ENCODE results near the gene CASKIN2. TPM values are rescaled to one million over a fixed set of nuclear protein-coding genes. Genes with fewer than 3 reads are reported as not detected.
A peak's percentile ranks its signal among the peaks of the same experiment; 100 is the strongest.
"Not testable (repeated sequence)": the region's sequence is repeated elsewhere in the genome, so short reads cannot be mapped to it uniquely, and the experiment has no call there.

CASKIN2 gene
- total and polyA plus RNA-seq, 2 experiments from 2014 or later = 1.9 to 6.2 TPM

- no peaks in the 10 kb centered on the region for H3K4me1 ChIP-seq (ENCODE audit: insufficient read depth)
- H3F3A ChIP-seq (ENCODE audit: insufficient read depth) = no peaks in the 10 kb centered on the region
- no peak overlapping the region for H3K27ac ChIP-seq
- no peak overlapping the region for H3K4me2 ChIP-seq (ENCODE audit: unreplicated experiment)
- H3K4me3 ChIP-seq = no peak overlapping the region
- no peaks in the 10 kb centered on the region for H3K9me2 ChIP-seq (ENCODE audit: insufficient read depth)
- H4K20me1 ChIP-seq (ENCODE audit: insufficient read depth) = no peaks in the 10 kb centered on the region
- no peaks in the 10 kb centered on the region for H3K9me3 ChIP-seq (ENCODE audit: low read depth)
- WGBS, 2 experiments (ENCODE audit: low coverage in 1 of 2, low lambda C conversion rate in 2 of 2, missing lambda C conversion rate in 2 of 2) = 93 to 98% methylated on average over 24 to 33 of the region's 33 CpGs
- no peaks in the 10 kb centered on the region for H3K36me3 ChIP-seq (ENCODE audit: low read depth)
- TF ChIP-seq EZH2 (IDR thresholded peaks at IDR 0.05; ENCODE audit: insufficient read depth, poor library complexity, severe bottlenecking) (no peak), EZH2phosphoT487 (IDR thresholded peaks at IDR 0.05; ENCODE audit: insufficient read depth, low read depth) (no peak)
- no peak overlapping the region for H3K9ac ChIP-seq
- H2AFZ ChIP-seq = no peak overlapping the region
- peaks cover 13% of the 10 kb centered on the region; the same call in 1 of the 2 replicates for H3K27me3 ChIP-seq (replicated peaks; ENCODE audit: insufficient read depth)
- in situ Hi-C loops (cut with MboI) = no loop called here
- no peaks in the 10 kb centered on the region for H3K79me2 ChIP-seq (ENCODE audit: insufficient read depth)
- DNase-seq = peak; percentile 57
Observed at GRCh38 chr17:75521951-75522727, 6.8 kb upstream of the CASKIN2 start.

- Histone ChIP-seq H3K27me3 (replicated peaks; ENCODE audit: insufficient read depth) (peaks cover 5% of the 10 kb centered on the region; the same call in 1 of the 2 replicates), H3K4me3 (no peak overlapping the region), H3K4me2 (ENCODE audit: unreplicated experiment) (no peak overlapping the region), H3K79me2 (ENCODE audit: insufficient read depth) (no peaks in the 10 kb centered on the region), H3K36me3 (ENCODE audit: low read depth) (no peaks in the 10 kb centered on the region), H3K9me3 (ENCODE audit: low read depth) (no peaks in the 10 kb centered on the region), H2AFZ (no peak overlapping the region), H3K4me1 (ENCODE audit: insufficient read depth) (no peaks in the 10 kb centered on the region), H3K9me2 (ENCODE audit: insufficient read depth) (no peaks in the 10 kb centered on the region), H3F3A (ENCODE audit: insufficient read depth) (no peaks in the 10 kb centered on the region), H3K9ac (no peak overlapping the region), H4K20me1 (ENCODE audit: insufficient read depth) (no peaks in the 10 kb centered on the region), H3K27ac (no peak overlapping the region)
- in situ Hi-C loops (cut with MboI) = no loop called here
- whole genome bisulfite sequencing, 2 experiments (ENCODE audit: low coverage in 1 of 2, low lambda C conversion rate in 2 of 2, missing lambda C conversion rate in 2 of 2) = 94 to 96% methylated on average over 8 of the region's 8 CpGs
- no peak for DNase-seq
- TF ChIP-seq EZH2 (IDR thresholded peaks at IDR 0.05; ENCODE audit: insufficient read depth, poor library complexity, severe bottlenecking) = no peak
- no peak for TF ChIP-seq EZH2phosphoT487 (IDR thresholded peaks at IDR 0.05; ENCODE audit: insufficient read depth, low read depth)
Observed at GRCh38 chr17:75521290-75521689, 6.0 kb upstream of the CASKIN2 start.

- H3K9ac ChIP-seq; H3K4me2 ChIP-seq (ENCODE audit: unreplicated experiment); H3K27ac ChIP-seq; H3K9me3 ChIP-seq (ENCODE audit: low read depth); H3K4me3 ChIP-seq; H3F3A ChIP-seq (ENCODE audit: insufficient read depth); H3K79me2 ChIP-seq (ENCODE audit: insufficient read depth); H2AFZ ChIP-seq; H3K36me3 ChIP-seq (ENCODE audit: low read depth); in situ Hi-C loops (cut with MboI); H3K27me3 ChIP-seq (replicated peaks; ENCODE audit: insufficient read depth); H3K4me1 ChIP-seq (ENCODE audit: insufficient read depth); DNase-seq; H3K9me2 ChIP-seq (ENCODE audit: insufficient read depth); H4K20me1 ChIP-seq (ENCODE audit: insufficient read depth): not testable (repeated sequence)
- WGBS, 2 experiments (ENCODE audit: low coverage in 1 of 2, low lambda C conversion rate in 2 of 2, missing lambda C conversion rate in 2 of 2) = 96 to 98% methylated on average over 8 of the region's 8 CpGs
Observed at GRCh38 chr17:75520413-75520812, 5.1 kb upstream of the CASKIN2 start.

- H3K4me2 ChIP-seq (ENCODE audit: unreplicated experiment) = no peak overlapping the region
- H3K9me3 ChIP-seq (ENCODE audit: low read depth) = no peaks in the 10 kb centered on the region
- DNase-seq = no peak
- 97 to 99% methylated on average over 9 of the region's 9 CpGs for WGBS, 2 experiments (ENCODE audit: low coverage in 1 of 2, low lambda C conversion rate in 2 of 2, missing lambda C conversion rate in 2 of 2)
- H3K9ac ChIP-seq = no peak overlapping the region
- TF ChIP-seq EZH2 (IDR thresholded peaks at IDR 0.05; ENCODE audit: insufficient read depth, poor library complexity, severe bottlenecking) (no peak), EZH2phosphoT487 (IDR thresholded peaks at IDR 0.05; ENCODE audit: insufficient read depth, low read depth) (no peak)
- in situ Hi-C loops (cut with MboI) = loop anchor here (10.0 kb wide), 1 partner anchor 94 kb away; no protein-coding TSS in a partner anchor
- H3K36me3 ChIP-seq (ENCODE audit: low read depth) = no peaks in the 10 kb centered on the region
- H3K4me3 ChIP-seq = no peak overlapping the region
- H3K27me3 ChIP-seq (replicated peaks; ENCODE audit: insufficient read depth) = no peaks in the 10 kb centered on the region
- H3K27ac ChIP-seq = no peak overlapping the region
- no peaks in the 10 kb centered on the region for H3K79me2 ChIP-seq (ENCODE audit: insufficient read depth)
- no peak overlapping the region for H2AFZ ChIP-seq
- H3F3A ChIP-seq (ENCODE audit: insufficient read depth) = no peaks in the 10 kb centered on the region
- H3K4me1 ChIP-seq (ENCODE audit: insufficient read depth) = no peaks in the 10 kb centered on the region
- no peaks in the 10 kb centered on the region for H4K20me1 ChIP-seq (ENCODE audit: insufficient read depth)
- no peaks in the 10 kb centered on the region for H3K9me2 ChIP-seq (ENCODE audit: insufficient read depth)
Observed at GRCh38 chr17:75518983-75519537, 3.7 kb upstream of the CASKIN2 start.
